NCI-H146 treated with DMSO at 0.1 percent for 48 hours (cell line): ENCODE data around the gene IL1RL1.

ENCODE experiments used
- DNase-seq: peaks from one replicate; lab custom pipeline; 2025; ENCODE audit not compliant: unreplicated experiment; lab: John Stamatoyannopoulos, UW

Gene IL1RL1

GRCh38 chr2:102334486-102334885 is 23.1 kb downstream of the IL1RL1 start:
- DNase-seq: no peak

- DNase-seq: no peak
Observed at GRCh38 chr2:102335871-102336366, 24.6 kb downstream of the IL1RL1 start.

GRCh38 chr2:102336502-102336945 is 25.2 kb downstream of the IL1RL1 start:
- no peak for DNase-seq

GRCh38 chr2:102337012-102337411 is 25.6 kb downstream of the IL1RL1 start:
- no peak for DNase-seq

DNA sequence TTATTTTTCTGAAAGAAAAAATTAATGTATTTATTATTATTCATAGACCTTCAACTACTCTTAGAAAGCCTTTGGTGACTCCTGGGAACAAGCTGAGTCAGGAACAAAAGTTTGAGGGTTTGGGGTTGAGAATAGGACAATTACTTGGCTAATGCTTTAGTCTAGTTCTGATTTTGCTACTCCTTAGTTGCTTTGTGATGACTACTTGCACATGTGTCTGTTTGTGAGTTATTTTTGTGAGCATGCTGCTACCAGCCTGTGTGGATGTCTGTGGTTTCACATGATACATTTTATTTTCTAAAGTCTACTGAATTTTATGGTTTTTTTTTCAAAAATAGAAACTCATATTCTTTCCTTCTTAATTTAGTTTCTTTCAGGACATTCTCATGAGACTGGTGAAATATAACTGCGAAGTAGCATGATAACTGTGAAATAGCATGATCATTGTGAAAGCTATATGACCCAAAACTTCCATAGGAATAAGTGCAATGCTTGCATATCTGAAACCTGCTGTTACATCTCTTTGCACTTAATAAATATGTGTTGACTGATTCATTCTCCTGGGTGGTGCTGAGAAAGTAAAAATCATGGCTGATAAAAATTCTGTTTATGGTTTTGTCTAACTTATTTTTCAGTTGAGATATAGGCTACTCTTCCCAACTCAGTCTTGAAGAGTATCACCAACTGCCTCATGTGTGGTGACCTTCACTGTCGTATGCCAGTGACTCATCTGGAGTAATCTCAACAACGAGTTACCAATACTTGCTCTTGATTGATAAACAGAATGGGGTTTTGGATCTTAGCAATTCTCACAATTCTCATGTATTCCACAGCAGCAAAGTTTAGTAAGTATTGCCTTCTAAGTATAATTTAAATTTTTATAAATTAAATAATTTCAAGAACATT is 26.4 kb downstream of the IL1RL1 start:
- no peak for DNase-seq

DNA sequence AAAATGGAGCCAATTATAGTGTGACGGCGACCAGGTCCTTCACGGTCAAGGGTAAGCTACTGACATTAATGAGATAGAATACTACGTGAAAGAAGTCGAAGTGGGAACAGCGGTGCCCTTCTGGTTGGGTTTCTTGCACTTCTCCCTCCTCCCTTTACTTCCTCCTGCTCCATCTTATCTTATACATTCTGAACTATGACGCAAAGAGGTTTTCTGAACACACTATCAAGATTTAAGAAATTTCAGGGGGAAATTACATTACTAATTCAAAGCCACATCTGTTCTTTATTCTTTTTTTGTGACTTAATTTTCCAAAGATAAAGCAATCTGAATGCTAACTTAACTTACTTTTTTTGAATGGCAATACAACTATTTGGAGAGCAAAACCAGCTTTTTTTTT is 29.4 kb downstream of the IL1RL1 start:
- DNase-seq: no peak

- no peak for DNase-seq
Observed at GRCh38 chr2:102342888-102343287, 31.5 kb downstream of the IL1RL1 start.

DNA sequence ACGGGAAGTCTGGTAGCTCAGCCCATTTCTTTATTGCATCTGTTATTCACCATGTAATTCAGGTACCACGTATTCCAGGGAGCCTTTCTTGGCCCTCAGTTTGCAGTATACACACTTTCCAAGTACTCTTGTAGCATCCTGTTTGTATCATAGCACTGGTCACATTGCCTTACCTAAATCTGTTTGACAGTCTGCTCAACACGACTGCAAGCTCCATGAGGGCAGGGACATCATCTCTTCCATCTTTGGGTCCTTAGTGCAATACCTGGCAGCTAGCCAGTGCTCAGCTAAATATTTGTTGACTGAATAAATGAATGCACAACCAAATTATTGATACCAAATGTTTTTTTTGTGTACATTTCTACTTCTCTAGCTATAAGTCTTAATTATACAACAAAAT is 33.0 kb downstream of the IL1RL1 start:
- no peak for DNase-seq

DNA sequence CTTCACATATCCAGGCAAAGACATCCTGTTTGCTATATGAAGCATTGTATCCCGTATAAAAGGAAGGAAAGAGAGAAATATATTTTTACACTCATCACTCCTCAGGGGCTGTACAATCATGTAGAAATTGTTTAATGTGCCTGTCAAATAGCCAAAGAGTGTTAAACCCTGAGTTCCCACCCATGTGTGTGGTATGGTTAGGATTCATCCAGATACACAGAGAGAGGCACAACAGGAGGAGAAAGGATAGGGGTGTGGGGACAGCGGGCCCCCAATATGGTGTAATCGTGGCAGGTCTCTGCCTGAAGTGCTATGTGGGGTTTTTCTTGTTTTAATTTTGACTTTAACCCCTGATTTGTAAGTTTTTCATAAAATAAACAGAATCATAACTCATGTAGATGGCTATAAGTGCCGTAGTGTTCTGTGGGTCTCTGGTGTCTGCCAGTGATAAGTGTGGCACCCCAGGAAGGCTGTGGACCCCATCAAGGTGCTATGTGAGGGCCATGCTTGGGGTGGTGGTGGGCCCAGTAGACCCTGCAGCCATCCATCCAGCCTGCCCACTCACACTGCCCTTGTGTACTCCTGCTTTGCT is 34.1 kb downstream of the IL1RL1 start:
- DNase-seq: no peak

GRCh38 chr2:102346381-102347130 is 35.2 kb downstream of the IL1RL1 start:
- DNase-seq: no peak

- DNase-seq: no peak
Observed at GRCh38 chr2:102350137-102350793, 38.9 kb downstream of the IL1RL1 start.

- peak; percentile 5 for DNase-seq
Observed at GRCh38 chr2:102355526-102356380, 44.4 kb downstream of the IL1RL1 start, which contains the start of gene IL18R1. Gene IL18R1, plus strand, starts transcription at chr2:102355796. Its CDS starts 6,865 bp downstream, at chr2:102362661.

DNA sequence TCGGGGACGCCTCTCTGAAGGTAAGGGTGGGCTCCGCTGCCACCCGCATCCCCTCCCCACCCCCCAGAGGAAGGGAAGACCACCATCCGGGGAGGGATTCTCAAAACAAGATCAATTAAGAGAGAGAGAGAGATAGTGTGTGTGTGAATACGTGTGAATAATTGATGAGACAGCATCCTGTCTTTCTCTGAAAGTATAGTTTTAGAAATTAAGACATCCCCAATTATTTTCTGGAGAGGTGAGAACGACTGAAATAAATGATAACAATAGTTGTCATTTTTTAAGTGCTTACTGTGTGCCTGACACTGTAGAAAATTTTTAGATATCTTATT is 45.0 kb downstream of the IL1RL1 start:
- no peak for DNase-seq

DNA sequence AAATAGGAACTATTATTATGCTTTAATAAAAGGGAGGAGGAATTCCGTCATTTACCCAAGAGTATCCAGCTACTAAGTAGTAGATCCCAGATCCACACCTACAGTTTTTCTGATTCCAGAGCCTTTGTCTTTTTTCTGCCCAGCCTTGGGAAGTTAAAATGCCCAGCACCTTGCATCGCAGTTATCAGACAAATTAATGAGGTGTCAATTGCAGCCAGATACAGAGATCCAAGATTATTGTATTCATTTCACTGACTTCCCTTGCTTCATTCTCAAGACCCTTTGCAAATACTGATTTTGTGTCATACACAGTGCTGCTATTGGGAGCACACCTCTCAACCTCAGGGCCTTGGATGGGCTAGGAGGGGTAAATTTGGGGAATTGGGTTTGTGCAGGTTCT is 45.4 kb downstream of the IL1RL1 start:
- no peak for DNase-seq

DNA sequence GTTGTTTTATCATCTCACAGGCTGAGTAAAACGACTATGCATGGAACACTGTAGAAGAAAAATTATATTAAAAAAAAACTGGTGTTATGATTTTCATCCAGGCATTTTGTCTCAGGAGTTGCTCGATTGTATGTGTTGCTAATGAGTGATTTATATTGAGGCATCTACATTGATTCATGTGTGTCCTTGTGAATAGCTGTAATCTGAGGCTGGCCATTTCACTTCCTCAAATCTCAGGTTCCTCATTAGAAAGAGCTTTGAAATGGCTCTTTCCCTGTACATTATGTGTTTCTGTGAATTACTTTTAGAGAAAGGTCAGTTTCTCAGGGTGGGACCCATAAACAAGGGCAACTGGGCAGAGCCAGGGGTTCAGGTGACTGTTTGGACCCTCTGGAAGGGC is 46.6 kb downstream of the IL1RL1 start:
- DNase-seq: no peak

GRCh38 chr2:102358496-102358895 is 47.1 kb downstream of the IL1RL1 start:
- DNase-seq: no peak

GRCh38 chr2:102359527-102359926 is 48.2 kb downstream of the IL1RL1 start:
- no peak for DNase-seq

DNA sequence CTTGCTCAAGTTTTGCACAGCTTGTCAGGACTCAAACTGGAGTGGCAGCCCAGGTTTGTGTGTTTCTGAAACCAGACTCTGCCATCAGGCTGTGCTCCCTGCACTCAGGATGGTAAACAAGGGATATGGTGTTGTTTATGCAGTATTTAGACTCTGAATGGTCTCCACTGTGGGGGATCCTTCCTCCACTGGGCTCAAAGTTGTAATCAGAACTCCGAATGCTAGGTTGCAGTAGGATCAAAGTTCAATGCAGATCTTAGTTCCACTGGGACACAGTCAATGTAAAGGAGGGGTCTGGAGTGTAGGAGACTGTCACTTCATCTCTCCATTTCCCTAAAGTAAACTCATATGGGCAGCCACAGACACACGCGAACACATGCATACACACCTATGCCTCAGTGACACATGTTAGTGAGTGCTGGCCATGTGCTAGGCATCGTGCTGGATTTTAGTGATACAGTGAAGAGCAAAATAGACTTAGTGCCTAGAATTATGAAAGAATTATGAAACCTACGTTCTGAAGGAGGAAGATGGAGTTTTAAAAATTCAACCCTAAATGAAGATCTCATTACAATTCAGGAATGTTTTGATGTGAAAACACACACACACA is 50.4 kb downstream of the IL1RL1 start:
- DNase-seq: no peak

DNA sequence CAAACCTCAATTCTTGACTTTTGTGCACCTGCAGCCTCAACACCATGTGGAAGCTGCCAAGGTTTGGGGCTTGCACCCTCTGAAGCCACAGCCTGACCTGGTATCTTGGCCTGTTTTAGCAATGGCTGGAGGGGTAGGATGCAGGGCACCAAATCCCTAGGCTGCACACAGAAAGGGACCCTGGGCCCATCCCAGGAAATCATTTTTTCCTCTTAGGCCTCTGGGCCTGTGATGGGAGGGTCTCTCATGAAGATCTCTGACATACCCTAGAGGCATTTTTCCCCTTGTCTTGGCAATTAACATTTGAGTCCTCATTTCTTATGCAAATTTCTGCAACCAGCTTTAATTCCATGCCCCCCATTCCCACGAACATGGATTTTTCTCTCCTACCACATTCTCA is 54.4 kb downstream of the IL1RL1 start:
- DNase-seq: no peak
